ENCODE results near the gene EGLN1. TPM values are rescaled to one million over a fixed set of nuclear protein-coding genes. Genes with fewer than 3 reads are reported as not detected.

EGLN1 gene
- total and polyA plus RNA-seq, 2 of the 8 experiments (the other 6 are each of a cell fraction or from before 2014, with no cell fraction given), result 4.0 to 6.4 TPM

- TF ChIP-seq CREB1 (IDR thresholded peaks at IDR 0.05) (0 out of 2 replicates have a peak, but pooled peaks have one; percentile 35), CBX5 (IDR thresholded peaks at IDR 0.05; ENCODE audit: low read depth, low read length) (no peak), ASH2L (IDR thresholded peaks at IDR 0.05; ENCODE audit: low read length) (no peak), JUND (IDR thresholded peaks at IDR 0.05; ENCODE audit: low read length) (0 out of 2 replicates have a peak, but pooled peaks have one; percentile 34)
- 75% methylated on average over 10 of the region's 10 CpGs; no CpG with 5 or more reads in 1 of the 2 experiments for WGBS, 2 experiments (ENCODE audit: extremely low coverage in 1 of 2, insufficient coverage in 1 of 2, insufficient read length in 1 of 2, insufficient replicate concordance in 2 of 2, low coverage in 1 of 2, low lambda C conversion rate in 2 of 2, missing lambda C conversion rate in 1 of 2)
- ChIA-PET POLR2A (ENCODE audit: partially characterized antibody) (no interaction called here), CTCF (ENCODE audit: partially characterized antibody) (interaction anchor here (0.8 to 1.0 kb wide), 2 partner anchors 19 to 208 kb away, joined by 3 read pairs; no protein-coding TSS in a partner anchor)
- no peaks in the 10 kb centered on the region for H3K23me2 ChIP-seq (ENCODE audit: low read depth, low read length)
- no peaks in the 10 kb centered on the region for H3K27me3 ChIP-seq (replicated peaks in 1 of 4; ENCODE audit: control insufficient read depth in 3 of 4, extremely low read depth in 1 of 4, insufficient read depth in 3 of 4, low read length in 3 of 4)
- no peak overlapping the region for H2BK15ac ChIP-seq (ENCODE audit: low read length)
- no peak overlapping the region for H3K27ac ChIP-seq (ENCODE audit: low read depth, low read length)
- H3K4ac ChIP-seq (replicated peaks; ENCODE audit: insufficient read length, low read depth, low read length), result no peak overlapping the region
- no peak overlapping the region for H4K8ac ChIP-seq (ENCODE audit: extremely low read depth, insufficient read depth, low read length)
- H3K36me3 ChIP-seq (ENCODE audit: control insufficient read depth in 2 of 4, insufficient read depth in 4 of 4, low read length in 3 of 4), result no peaks in the 10 kb centered on the region
- H3K23ac ChIP-seq (ENCODE audit: insufficient read length), result no peak overlapping the region
- no peaks in the 10 kb centered on the region for H3K79me2 ChIP-seq (ENCODE audit: control insufficient read depth in 1 of 2, insufficient read depth in 2 of 2, low read length in 2 of 2)
- no peak overlapping the region for H3K4me2 ChIP-seq (ENCODE audit: insufficient read depth in 1 of 2, low read depth in 2 of 2, low read length in 2 of 2)
- H3K56ac ChIP-seq (replicated peaks; ENCODE audit: insufficient read length, low read depth, low read length), result no peak overlapping the region
- H2AK5ac ChIP-seq (ENCODE audit: low read depth, low read length), result no peak overlapping the region
- no peak for FAIRE-seq
- no peak overlapping the region for H3K18ac ChIP-seq (ENCODE audit: extremely low read depth, low read length)
- H3K4me3 ChIP-seq (ENCODE audit: extremely low read depth in 1 of 4, insufficient read depth in 2 of 4, low read depth in 3 of 4, low read length in 4 of 4), result no peak overlapping the region
- no peaks in the 10 kb centered on the region for H4K20me1 ChIP-seq (replicated peaks in 1 of 2; ENCODE audit: control insufficient read depth in 1 of 2, insufficient read depth in 2 of 2, low read length in 2 of 2)
- H3K79me1 ChIP-seq (ENCODE audit: low read depth, low read length), result no peaks in the 10 kb centered on the region
- no peak for DNase-seq (ENCODE audit: low read depth in 1 of 2, low spot score in 2 of 2)
- no peak overlapping the region for H4K5ac ChIP-seq (ENCODE audit: insufficient read length, low read depth, low read length)
- no peak overlapping the region for H3K14ac ChIP-seq (ENCODE audit: insufficient read length)
- no peak overlapping the region for H2BK12ac ChIP-seq (ENCODE audit: low read depth, low read length)
- H2BK20ac ChIP-seq (ENCODE audit: low read length), result no peak overlapping the region
- H3K9me3 ChIP-seq (ENCODE audit: insufficient read depth in 2 of 2, low read depth in 1 of 2, low read length in 1 of 2), result no peaks in the 10 kb centered on the region
- no peak overlapping the region for H2BK5ac ChIP-seq (ENCODE audit: low read depth, low read length)
- no peak overlapping the region for H2AFZ ChIP-seq (ENCODE audit: low read length)
- no peak overlapping the region for H3K9ac ChIP-seq (replicated peaks in 1 of 4; ENCODE audit: extremely low read depth in 1 of 4, low read depth in 3 of 4, low read length in 3 of 4)
- no peak overlapping the region for H2BK120ac ChIP-seq (replicated peaks; ENCODE audit: low read depth, low read length)
- peaks cover 0 to 2% (median 0%) of the 10 kb centered on the region in 4 experiments; a peak in 1 of 7 replicates for H3K4me1 ChIP-seq (replicated peaks in 1 of 4; ENCODE audit: control insufficient read depth in 3 of 4, insufficient read depth in 4 of 4, low read length in 3 of 4)
- no peak overlapping the region for H4K91ac ChIP-seq (replicated peaks; ENCODE audit: insufficient read length, low read length)
These were observed 26.8 kb downstream of the EGLN1 start for GRCh38 chr1:231395076-231395997.

Data from H1 (cell line).